Activated CD4-positive, alpha-beta T cell treated with anti-CD3 and anti-CD28 coated beads for 24 hours (primary cell): Measurements from ENCODE around the gene RBM24.
"Not testable (repeated sequence)": the region's sequence is repeated elsewhere in the genome, so short reads cannot be mapped to it uniquely, and the experiment has no call there.

Experiments used
- DNase-seq, 2 donors: peaks; one replicate each; pipeline ENCODE4 v3.0.0-alpha.2; 2020; ENCODE audit warnings: low read depth in 2 of 2

The RBM24 gene

DNA sequence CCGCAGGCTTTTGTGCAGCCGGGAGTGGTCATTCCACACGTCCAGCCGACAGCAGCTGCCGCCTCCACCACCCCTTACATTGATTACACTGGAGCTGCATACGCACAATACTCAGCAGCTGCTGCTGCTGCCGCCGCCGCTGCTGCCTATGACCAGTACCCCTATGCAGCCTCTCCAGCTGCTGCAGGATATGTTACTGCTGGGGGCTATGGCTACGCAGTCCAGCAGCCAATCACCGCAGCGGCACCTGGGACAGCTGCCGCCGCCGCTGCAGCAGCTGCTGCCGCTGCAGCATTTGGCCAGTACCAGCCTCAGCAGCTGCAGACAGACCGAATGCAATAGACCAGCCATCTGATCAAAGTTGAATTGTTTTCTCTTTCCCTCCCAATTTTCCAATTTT is 10.6 kb downstream of the RBM24 start:
- DNase-seq = no peak

DNA sequence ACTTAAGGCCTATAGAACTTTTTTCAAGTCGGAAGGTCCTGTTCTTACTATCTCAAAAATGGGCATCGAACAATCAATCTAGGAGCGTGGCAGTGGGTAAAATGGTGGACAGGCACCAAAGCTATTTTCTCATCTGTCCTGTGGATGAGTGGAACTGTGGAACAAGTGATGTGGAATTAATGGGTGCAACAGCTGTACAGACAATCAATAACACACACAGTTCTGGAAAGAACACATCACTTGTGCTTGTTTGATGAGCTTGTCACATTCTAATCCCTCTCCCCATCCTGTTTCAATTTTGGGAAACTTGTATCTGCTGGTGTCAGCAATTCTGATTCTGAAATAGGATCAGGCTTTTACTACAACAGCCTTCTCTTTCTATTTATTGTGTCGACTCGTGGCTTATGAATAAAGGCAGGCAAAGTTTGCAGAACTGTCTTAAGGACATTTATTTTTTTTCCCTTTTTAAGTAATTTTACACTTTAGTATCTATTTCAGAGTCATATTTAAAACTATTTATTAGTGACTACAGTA is 11.5 kb downstream of the RBM24 start:
- no peak for DNase-seq

DNA sequence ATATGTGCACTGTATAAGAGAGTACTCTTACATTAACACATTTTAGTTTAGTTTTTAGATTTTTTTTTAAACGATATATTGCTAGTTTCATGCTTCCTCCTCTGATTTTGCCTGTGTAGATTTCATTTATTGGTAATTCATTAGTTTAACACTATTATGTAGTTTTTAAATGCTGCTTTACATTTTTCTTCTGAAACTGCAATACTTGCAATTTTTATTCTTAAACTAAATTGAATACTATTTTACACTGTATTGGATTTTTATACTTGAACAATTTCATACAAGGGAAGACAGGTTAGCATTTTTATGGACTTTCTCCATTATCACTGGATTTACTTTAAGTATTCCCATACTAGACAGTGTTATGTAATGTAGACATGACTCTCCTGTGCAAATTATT is 12.2 kb downstream of the RBM24 start:
- no peak for DNase-seq

DNA sequence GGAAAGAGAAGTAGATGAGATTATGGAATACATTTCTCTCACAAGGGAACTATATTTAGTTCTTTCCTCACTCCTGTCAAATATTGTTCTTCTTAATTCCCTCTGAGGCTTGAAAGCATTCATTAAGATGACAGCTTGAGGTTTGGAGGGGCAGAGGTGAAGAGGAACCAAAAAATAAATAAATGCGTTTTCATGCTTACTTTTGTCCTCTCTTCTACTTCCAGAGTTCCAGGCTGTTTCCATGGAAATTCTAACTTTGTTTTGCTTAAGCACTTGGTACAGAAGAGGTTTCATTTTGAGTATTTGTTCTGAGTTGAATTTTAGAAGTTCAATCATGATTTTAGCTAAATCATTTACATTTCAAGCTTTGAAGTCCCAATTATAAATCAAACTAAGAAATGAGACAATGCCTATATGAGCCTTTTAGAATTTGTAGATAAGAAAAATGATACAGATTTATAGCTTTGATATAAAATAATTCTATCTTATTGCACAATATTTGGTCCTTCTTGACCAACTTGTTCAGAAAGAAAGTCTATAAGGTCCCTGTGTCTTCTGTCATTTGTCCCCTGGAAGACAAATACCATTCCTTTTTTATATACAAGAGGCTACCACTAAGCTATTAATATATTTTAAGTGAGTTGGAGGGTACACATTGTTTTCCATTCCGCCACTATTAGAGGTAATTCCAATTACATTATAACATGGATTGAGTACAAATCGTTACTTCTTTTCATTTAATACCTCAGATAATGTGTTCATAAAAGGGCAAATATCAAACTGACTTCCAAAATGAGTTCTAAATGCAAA is 16.3 kb downstream of the RBM24 start:
- DNase-seq = no peak

DNA sequence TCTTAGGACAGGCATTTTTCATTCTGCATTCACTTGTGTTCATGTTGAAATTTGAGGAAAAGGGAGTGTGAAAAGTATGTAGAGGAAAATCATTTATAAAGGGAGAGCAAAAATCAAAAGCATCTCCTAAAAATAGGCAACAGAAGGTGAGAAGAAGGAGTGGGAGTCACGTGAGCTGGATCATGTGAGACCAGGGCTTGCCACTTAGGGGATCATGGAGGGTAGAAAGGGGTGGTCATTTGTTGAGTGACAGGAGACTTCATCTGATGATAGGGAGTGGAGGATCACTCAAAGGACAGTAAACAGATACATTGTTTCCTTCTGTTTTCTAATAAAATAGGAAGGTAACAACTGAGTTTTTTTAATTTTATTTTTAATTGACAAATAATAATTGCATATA is 17.1 kb downstream of the RBM24 start:
- no peak for DNase-seq

DNA sequence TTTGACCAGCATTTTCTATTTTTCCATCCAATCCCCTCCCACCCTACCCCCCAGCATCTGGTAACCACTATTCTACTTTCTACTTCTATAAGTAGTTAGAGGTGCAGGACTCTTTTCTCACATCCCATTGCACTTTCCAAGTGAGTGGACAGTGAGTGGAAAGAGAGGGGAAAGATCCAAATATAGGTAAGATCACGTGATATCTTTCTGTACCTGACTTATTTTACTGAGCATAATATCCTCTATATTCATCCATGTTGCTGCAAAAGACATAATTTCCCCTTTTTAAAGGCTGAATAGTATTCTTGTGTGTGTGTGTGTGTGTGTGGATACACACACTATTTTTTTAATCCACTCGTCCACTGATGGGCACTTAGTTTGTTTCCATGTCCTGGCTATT is 18.1 kb downstream of the RBM24 start:
- DNase-seq = no peak

DNA sequence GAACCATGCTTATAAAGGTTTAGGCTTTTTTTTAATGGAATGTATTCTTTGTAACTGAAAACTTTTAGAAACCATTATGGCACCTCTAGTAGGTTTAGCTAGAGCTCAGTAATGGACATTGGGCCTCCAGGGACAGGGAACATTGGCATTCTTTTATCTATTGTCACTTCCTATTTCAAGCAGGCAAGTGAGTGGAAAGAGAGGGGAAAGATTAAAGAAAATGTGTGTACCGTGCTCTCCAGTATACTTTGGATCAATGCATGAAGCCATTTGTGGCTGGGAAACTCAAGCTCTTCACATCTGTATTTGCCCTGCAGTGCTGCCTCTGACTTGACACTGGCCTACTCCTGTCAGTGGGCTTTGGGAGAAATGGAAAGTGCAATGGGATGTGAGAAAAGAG is 18.6 kb downstream of the RBM24 start:
- DNase-seq = no peak

DNA sequence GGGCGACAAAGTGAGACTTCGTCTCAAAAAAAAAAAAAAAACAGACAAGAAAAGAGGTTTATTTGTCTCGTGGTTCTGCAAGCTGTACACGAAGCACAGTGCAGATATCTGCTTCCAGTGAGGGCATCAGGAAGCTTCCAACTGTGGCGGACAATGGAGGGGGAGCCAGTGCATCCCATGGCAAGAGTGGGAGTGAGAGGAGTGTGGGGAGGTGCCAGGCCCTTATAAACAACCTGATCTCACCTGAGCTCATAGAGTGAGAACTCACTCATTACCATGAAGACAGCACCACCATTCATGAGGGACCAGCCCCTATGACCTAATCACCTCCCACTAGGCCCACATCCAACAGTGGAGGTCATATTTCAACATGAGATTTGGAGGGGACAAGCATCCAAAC is 19.5 kb downstream of the RBM24 start:
- DNase-seq = no peak

DNA sequence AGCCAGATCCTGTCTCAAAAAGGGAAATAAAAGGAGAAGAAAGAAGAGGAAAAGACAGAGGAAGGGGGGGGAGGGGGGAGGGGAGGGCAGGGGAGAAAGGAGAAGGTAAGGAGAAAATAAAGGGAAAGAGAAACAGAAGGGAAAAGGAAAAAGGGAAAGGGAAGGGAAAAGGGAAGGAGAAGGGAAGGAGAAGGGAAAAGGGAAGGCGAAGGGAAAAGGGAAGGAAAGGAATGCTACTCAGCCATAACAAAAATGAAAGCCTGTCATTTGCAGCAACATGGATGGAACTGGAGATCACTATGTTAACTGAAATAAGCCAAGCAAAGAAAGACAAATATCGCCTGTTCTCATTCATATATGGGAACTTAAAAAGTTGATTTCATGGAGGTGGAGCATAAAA is 22.3 kb downstream of the RBM24 start:
- no peak for DNase-seq

DNA sequence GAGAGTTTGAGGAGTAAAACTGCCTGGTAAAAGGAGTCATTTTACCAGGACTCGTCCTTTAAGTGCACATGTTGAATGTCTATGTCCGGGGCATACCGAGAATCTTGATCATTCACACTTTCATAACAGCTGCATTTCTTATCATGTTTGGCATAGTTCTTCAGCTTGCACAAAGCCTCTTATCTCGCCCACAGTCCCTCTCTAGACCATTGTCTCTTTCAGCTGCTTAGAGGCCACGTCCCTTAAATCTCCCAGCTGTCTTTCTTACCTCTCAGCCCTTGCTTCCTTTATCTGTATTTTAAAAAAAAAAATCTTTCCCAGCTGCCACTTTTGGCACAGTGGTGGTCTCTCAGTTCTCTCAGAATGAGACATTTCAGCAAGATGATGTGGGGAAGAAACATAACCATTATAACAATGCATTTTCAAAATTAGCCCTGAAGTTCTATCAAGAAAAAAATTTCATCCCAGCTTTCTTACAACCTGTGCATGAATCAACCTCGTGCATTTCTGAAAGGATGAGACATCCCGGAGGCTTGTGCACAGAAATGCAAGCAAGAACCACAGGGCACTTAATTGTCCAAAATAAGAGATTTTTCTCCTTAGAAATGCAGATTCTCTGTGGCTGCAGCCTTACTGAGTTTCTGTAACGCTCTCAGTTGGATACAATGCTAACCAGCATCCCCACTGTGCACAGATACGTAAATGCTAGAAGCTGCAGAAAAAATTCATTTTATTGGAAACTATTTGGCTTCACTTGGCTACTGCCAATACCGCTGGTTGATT is 24.2 kb downstream of the RBM24 start:
- DNase-seq = no peak

DNA sequence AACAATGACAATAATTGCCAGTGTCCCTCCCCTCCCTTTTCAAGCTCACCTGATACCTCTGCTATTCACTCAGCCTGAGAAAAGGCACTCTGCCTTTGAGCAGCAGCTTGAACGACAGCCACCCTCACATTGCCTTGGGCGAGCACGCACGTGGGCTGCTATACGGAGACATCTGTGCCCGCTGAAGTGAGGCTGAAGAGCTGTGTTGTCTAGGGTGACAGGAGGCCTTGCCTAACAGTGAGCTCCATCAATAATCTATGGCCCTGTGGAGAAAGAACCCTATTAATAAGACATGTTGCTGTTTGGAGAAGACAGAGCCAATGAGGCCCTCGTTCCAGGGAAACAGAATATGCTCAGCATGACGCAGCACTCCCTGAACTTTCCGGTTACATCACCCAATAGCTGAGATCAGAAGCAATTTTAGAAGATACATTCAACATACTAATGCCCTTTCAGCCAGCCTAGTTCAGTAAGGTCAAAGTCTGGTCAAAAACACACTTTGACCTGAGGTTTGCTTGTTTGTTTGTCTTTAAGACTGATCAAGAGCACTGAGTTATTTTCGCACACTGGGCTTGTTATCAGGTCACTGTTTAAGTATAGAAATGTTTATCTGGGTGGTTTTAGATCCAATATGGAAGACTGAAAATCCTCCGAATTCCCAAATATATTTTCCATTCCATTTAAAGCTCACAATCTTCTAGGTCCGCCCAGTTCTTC is 30.6 kb downstream of the RBM24 start:
- DNase-seq = no peak

DNA sequence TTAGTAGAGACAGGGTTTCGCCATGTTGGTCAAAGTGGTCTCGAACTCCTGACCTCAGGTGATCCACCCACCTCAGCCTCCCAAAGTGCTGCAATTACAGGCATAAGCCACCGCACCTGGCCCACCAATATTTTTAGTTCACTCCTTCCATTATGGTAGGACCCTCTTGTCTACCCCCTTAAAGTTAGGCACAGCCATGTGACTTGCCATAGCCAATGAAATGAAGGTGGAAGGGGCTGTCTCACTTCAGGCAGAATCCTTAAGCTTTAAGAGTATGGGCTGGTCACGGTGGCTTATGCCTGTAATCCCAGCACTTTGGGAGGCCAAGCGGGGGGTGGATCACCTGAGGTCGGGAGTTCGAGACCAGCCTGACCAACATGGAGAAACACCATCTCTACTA is 32.1 kb downstream of the RBM24 start:
- not testable (repeated sequence) for DNase-seq

DNA sequence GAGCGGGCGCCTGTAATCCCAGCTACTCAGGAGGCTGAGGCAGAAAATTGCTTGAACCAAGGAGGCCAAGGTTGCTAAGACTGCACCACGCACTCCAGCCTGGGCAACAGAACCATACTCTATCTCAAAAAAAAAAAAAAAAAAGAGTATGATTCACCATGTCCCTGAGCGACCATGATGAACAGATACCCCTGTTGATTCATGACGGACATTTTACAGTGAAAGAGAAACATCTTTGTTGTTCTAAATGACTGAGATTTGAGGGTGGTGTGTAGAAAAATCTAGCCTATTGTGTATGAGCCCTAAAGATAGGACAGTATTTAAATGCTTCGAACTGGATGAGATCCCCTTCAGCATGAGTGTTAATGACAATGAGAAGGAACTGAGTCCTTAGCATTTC is 32.8 kb downstream of the RBM24 start:
- no peak for DNase-seq

DNA sequence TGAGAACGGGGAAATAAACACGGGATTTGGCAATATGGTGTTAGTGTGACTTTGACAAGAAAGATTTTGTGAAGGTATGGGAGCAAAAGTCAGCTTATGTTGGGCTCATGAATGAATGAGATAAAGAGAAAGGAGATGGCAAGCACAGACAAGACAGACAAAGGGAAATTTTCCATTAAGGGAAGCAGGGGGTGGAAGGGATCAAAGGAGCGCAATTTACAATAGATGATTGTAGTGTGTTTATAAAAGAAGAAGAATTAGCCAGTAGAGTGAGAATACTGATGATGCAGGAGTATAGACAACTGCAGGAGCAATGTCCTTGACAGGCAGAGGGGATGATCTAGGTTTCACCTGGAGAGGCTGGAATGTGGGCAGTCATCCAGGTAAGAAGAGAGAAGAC is 34.1 kb downstream of the RBM24 start:
- DNase-seq = no peak

DNA sequence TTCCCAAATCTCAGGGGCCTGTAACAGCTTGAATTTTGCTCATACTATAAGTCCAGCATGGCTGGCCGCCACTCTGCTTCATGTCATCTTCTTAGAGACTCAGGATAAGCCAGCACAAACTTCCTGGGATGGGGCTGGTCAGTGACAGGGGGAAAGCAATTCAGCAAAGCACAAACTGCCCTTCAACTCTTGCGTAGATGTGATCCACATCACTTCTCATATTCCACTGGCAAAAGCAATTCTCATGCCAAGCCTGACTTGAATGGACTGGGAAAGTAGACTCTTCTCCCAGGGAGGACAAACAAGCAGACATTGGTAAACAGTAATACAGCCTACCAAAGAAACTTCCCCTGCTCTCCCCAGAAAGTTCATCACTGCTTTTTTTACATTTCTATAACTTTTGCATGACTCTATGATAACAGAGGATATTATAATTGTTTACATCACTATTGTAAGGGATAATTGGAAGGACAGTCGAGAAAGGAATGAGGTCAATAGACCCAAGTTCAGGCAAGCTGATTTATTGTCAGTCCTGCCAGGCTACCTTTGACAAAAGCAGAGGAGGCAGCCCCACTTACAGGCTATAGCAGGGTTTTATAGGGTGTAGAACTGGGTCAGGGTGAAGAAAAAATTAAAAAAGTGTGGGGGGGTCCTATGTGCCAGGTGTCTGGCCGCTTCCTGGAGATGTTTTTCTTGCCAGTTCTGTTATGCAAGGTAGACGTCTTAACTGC is 37.4 kb downstream of the RBM24 start:
- no peak for DNase-seq

DNA sequence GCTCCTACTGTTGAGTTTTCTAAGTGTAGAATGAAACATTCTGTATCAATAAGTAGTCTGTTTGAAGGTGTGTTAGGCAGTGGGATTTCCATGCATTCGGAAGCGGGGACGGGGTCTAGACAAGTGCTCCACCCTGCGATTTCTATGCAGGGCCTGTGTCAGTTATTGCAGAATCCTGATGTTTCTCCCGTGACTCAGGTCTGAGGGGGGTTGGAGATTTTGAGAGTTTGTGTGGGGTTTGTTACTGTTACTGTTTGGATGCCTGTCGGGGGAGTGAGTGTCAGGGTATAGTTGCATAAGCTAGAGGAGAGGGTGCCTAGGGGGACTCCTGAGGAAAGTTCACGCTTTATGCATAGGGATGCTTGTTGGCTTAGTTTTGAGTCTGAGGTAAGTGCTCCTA is 39.1 kb downstream of the RBM24 start:
- DNase-seq = not testable (repeated sequence)

DNA sequence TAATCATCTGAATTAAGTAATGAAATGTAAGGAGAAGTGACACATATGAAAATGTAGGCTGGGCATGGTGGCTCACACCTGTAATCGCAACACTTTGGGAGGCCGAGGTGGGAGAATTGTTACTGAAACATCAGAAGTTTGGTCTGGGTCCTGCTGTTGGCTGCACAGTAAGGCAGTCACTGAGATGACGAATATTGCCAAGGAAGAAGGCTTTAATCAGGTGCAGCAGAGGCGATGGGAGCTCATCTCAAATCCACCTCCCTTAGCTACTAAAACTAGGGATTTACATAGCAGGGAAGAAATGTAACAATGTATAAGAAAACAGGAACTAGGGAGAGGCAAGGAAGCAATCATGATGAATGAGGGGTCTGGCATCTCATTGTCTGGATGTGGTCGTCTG is 50.1 kb downstream of the RBM24 start:
- no peak for DNase-seq

DNA sequence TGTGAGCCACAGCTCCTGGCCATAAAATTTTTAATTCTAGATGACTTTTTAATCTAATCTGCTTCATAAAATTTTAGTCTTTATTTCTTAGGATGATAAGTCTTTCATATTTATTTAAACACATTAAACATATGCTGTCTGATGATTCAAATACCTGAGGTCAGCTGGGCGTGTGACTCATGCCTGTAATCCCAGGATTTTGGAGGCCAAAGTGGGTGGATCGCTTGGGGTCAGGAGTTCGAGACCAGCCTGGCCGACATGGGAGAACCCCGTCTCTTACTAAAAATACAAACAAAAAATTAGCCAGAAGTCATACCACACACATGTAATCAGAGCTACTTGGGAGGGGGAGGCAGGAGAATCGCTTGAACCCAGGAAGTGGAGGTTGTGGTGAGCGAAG is 53.1 kb downstream of the RBM24 start:
- DNase-seq = no peak

DNA sequence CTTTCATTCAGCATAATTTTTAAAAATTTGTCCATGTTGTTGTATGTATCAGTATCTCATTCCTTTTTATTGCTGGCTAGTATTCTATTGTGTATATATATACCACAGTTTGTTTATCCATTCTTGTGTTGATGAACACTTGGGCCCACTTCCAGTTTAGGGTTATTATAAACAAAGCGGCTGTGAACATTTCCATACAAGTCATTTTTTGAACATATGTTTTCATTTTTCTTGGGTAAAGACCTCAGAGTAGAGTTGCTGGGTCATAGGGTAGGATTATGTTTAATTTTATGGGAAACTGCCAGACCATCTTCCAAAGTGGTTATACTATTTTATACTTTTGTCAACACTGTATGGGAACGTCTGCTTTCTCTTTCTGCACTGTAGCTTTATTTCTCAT is 55.3 kb downstream of the RBM24 start:
- no peak for DNase-seq

DNA sequence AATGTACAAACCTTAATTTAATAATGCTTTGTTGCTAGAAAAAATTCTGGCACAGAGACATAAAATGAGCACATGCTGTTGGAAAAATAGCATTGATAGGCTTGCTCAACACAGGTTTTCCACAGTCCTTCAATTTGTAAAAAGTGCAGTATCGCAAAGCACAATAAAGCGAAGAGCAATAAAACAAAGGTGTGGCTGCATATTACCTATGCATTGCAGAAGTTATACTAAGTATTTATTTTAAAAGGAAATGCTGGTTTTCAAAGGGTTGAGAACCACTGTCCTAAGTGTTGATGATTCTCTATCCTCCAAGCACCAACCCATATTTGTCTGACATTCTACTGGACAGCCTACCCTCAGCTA is 58.1 kb downstream of the RBM24 start:
- DNase-seq = no peak

DNA sequence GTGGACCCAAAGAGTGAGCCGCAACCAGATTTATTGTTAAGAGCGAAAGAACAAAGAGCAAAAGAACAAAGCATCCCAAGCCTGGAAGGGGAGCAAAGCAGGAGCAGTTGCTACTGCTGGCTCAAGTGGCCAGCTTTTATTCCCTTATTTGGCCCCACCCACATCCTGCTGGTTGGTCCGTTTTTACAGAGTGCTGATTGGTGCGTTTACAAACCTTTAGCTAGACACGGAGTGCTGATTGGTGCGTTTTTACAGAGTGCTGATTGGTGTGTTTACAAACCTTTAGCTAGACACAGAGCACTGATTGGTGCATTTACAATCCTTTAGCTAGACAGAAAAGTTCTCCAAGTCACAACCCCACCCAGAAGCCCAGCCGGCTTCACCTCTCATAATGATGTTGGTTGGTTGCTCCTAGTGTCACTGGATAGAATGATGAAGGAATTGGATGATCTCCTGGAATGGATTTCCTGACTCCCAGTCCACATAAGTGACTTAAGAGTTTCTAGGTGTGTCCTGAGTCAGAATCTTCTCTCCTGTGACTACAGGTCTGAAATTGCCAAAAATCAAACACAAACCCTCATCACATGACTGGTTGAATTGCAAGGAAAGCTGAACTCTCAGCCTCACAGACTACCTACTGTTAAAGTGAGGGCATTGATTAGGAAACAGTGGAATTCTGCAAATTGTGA is 60.1 kb downstream of the RBM24 start:
- DNase-seq = no peak
